Measurements from ENCODE around the gene DNMT1.
"Not testable (repeated sequence)": the region's sequence is repeated elsewhere in the genome, so short reads cannot be mapped to it uniquely, and the experiment has no call there.

The DNMT1 gene

GRCh38 chr19:10238172-10238783 is 43.5 kb upstream of the DNMT1 start:
- H3K9ac ChIP-seq (ENCODE audit: low read length), result no peak overlapping the region
- DNase-seq, result no peak
- H3K9me3 ChIP-seq (replicated peaks; ENCODE audit: insufficient read depth, low read length), result no peaks in the 10 kb centered on the region
- H4K20me1 ChIP-seq (ENCODE audit: insufficient read depth, low read length), result no peaks in the 10 kb centered on the region
- H3K27ac ChIP-seq (ENCODE audit: low read length), result no peak overlapping the region
- H3K9me2 ChIP-seq (replicated peaks; ENCODE audit: insufficient read depth, low read length), result no peaks in the 10 kb centered on the region
- H3K4me3 ChIP-seq (ENCODE audit: low read length), result no peak overlapping the region
- H3K79me2 ChIP-seq (ENCODE audit: low read length), result no peaks in the 10 kb centered on the region
- no peaks in the 10 kb centered on the region for H3K36me3 ChIP-seq (replicated peaks; ENCODE audit: insufficient read depth, low read length)
- TF ChIP-seq EZH2phosphoT487 (IDR thresholded peaks at IDR 0.05; ENCODE audit: low read length) (no peak), EZH2 (optimal IDR thresholded peaks at IDR 0.05; ENCODE audit: low read depth, low read length) (no peak)
- TF ChIP-seq, protein P1, sequence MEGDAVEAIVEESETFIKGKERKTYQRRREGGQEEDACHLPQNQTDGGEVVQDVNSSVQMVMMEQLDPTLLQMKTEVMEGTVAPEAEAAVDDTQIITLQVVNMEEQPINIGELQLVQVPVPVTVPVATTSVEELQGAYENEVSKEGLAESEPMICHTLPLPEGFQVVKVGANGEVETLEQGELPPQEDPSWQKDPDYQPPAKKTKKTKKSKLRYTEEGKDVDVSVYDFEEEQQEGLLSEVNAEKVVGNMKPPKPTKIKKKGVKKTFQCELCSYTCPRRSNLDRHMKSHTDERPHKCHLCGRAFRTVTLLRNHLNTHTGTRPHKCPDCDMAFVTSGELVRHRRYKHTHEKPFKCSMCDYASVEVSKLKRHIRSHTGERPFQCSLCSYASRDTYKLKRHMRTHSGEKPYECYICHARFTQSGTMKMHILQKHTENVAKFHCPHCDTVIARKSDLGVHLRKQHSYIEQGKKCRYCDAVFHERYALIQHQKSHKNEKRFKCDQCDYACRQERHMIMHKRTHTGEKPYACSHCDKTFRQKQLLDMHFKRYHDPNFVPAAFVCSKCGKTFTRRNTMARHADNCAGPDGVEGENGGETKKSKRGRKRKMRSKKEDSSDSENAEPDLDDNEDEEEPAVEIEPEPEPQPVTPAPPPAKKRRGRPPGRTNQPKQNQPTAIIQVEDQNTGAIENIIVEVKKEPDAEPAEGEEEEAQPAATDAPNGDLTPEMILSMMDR (IDR thresholded peaks at IDR 0.05; ENCODE audit: low read length), result no peak
- peaks cover 17% of the 10 kb centered on the region for H3F3A ChIP-seq (ENCODE audit: insufficient read depth, low read length)
- H3K4me2 ChIP-seq (ENCODE audit: low read depth, low read length), result no peak overlapping the region
- H3K27me3 ChIP-seq (replicated peaks; ENCODE audit: insufficient read depth, low read length), result no peaks in the 10 kb centered on the region
- peaks cover 14% of the 10 kb centered on the region for H3K4me1 ChIP-seq (ENCODE audit: low read length)
- H2AFZ ChIP-seq (ENCODE audit: low read length), result no peak overlapping the region

- no peak overlapping the region for H3K4me2 ChIP-seq (ENCODE audit: low read depth, low read length)
- H3F3A ChIP-seq (ENCODE audit: insufficient read depth, low read length), result peaks cover 17% of the 10 kb centered on the region
- no peaks in the 10 kb centered on the region for H3K9me3 ChIP-seq (replicated peaks; ENCODE audit: insufficient read depth, low read length)
- peaks cover 14% of the 10 kb centered on the region for H3K4me1 ChIP-seq (ENCODE audit: low read length)
- H3K4me3 ChIP-seq (ENCODE audit: low read length), result no peak overlapping the region
- no peaks in the 10 kb centered on the region for H3K27me3 ChIP-seq (replicated peaks; ENCODE audit: insufficient read depth, low read length)
- no peaks in the 10 kb centered on the region for H3K36me3 ChIP-seq (replicated peaks; ENCODE audit: insufficient read depth, low read length)
- no peak overlapping the region for H3K9ac ChIP-seq (ENCODE audit: low read length)
- H3K9me2 ChIP-seq (replicated peaks; ENCODE audit: insufficient read depth, low read length), result no peaks in the 10 kb centered on the region
- no peak overlapping the region for H2AFZ ChIP-seq (ENCODE audit: low read length)
- H3K79me2 ChIP-seq (ENCODE audit: low read length), result no peaks in the 10 kb centered on the region
- TF ChIP-seq EZH2phosphoT487 (IDR thresholded peaks at IDR 0.05; ENCODE audit: low read length) (no peak), EZH2 (optimal IDR thresholded peaks at IDR 0.05; ENCODE audit: low read depth, low read length) (no peak)
- TF ChIP-seq, protein P1 (IDR thresholded peaks at IDR 0.05; ENCODE audit: low read length), result no peak
- no peak for DNase-seq
- H4K20me1 ChIP-seq (ENCODE audit: insufficient read depth, low read length), result no peaks in the 10 kb centered on the region
- H3K27ac ChIP-seq (ENCODE audit: low read length), result no peak overlapping the region
Measured at GRCh38 chr19:10237702-10238101, 42.9 kb upstream of the DNMT1 start.

GRCh38 chr19:10235409-10235808 is 40.7 kb upstream of the DNMT1 start:
- not testable (repeated sequence) for H3K4me3 ChIP-seq (ENCODE audit: low read length); H3K36me3 ChIP-seq (replicated peaks; ENCODE audit: insufficient read depth, low read length); DNase-seq; H3K9me2 ChIP-seq (replicated peaks; ENCODE audit: insufficient read depth, low read length); H3K79me2 ChIP-seq (ENCODE audit: low read length); H4K20me1 ChIP-seq (ENCODE audit: insufficient read depth, low read length); H2AFZ ChIP-seq (ENCODE audit: low read length); H3K27me3 ChIP-seq (replicated peaks; ENCODE audit: insufficient read depth, low read length); H3K9me3 ChIP-seq (replicated peaks; ENCODE audit: insufficient read depth, low read length)
- peaks cover 25% of the 10 kb centered on the region for H3F3A ChIP-seq (ENCODE audit: insufficient read depth, low read length)
- H3K9ac ChIP-seq (ENCODE audit: low read length), result peak overlapping the region; percentile 80
- H3K27ac ChIP-seq (ENCODE audit: low read length), result peak overlapping the region; percentile 94
- peaks cover 24% of the 10 kb centered on the region for H3K4me1 ChIP-seq (ENCODE audit: low read length)
- peak overlapping the region; percentile 97; the same call in 1 of the 2 replicates for H3K4me2 ChIP-seq (ENCODE audit: low read depth, low read length)

- Histone ChIP-seq H3K4me2 (ENCODE audit: low read depth, low read length) (peak overlapping the region; percentile 29; the same call in 1 of the 2 replicates), H3K4me1 (ENCODE audit: low read length) (peaks cover 26% of the 10 kb centered on the region), H3K9ac (ENCODE audit: low read length) (no peak overlapping the region), H3K79me2 (ENCODE audit: low read length) (peaks cover 12% of the 10 kb centered on the region), H3K36me3 (replicated peaks; ENCODE audit: insufficient read depth, low read length) (no peaks in the 10 kb centered on the region), H3K27me3 (replicated peaks; ENCODE audit: insufficient read depth, low read length) (no peaks in the 10 kb centered on the region), H4K20me1 (ENCODE audit: insufficient read depth, low read length) (no peaks in the 10 kb centered on the region), H3K9me3 (replicated peaks; ENCODE audit: insufficient read depth, low read length) (no peaks in the 10 kb centered on the region), H3K27ac (ENCODE audit: low read length) (peak overlapping the region; percentile 94; the same call in 1 of the 2 replicates), H3K9me2 (replicated peaks; ENCODE audit: insufficient read depth, low read length) (no peaks in the 10 kb centered on the region), H2AFZ (ENCODE audit: low read length) (no peak overlapping the region), H3F3A (ENCODE audit: insufficient read depth, low read length) (peaks cover 29% of the 10 kb centered on the region), H3K4me3 (ENCODE audit: low read length) (no peak overlapping the region)
- no peak for DNase-seq
- no peak for TF ChIP-seq EZH2 (optimal IDR thresholded peaks at IDR 0.05; ENCODE audit: low read depth, low read length)
- TF ChIP-seq, protein P1 (IDR thresholded peaks at IDR 0.05; ENCODE audit: low read length), result no peak
- TF ChIP-seq EZH2phosphoT487 (IDR thresholded peaks at IDR 0.05; ENCODE audit: low read length), result no peak
Measured at GRCh38 chr19:10235003-10235402, 40.2 kb upstream of the DNMT1 start.

Data from MM.1S (cell line).